SW 1271 (cell line): ENCODE data around the gene TRIML1.

Source experiments
- DNase-seq, 2 experiments: peaks; one replicate each; lab custom pipeline; 2025; lab: John Stamatoyannopoulos, UW

Gene TRIML1

GRCh38 chr4:188139141-188139540 lies at the start of gene TRIML1:
TSS of gene TRIML1 (plus strand) at chr4:188139441. CDS start at chr4:188139559, 118 bp downstream.
- DNase-seq: no peak

GRCh38 chr4:188092824-188093223 lies 46.4 kb upstream of the TRIML1 start:
- DNase-seq: no peak

GRCh38 chr4:188106454-188106853 lies 32.8 kb upstream of the TRIML1 start:
- no peak for DNase-seq

- peak in 1 of 2 experiments; percentile 1 for DNase-seq
These were observed 31.1 kb upstream of the TRIML1 start for GRCh38 chr4:188107931-188108843.

- DNase-seq: no peak
These were observed 30.0 kb upstream of the TRIML1 start, which contains the start of gene TRIML2 for GRCh38 chr4:188109157-188109755. TSS of gene TRIML2 (minus strand) at chr4:188109603. CDS start at chr4:188105368, 4,235 bp downstream.

GRCh38 chr4:188110036-188110435 lies 29.2 kb upstream of the TRIML1 start:
- no peak for DNase-seq

- no peak for DNase-seq
These were observed 28.3 kb upstream of the TRIML1 start for GRCh38 chr4:188110741-188111471.

- no peak for DNase-seq
These were observed 27.3 kb upstream of the TRIML1 start for GRCh38 chr4:188111955-188112354.

- DNase-seq: no peak
These were observed 26.1 kb upstream of the TRIML1 start for GRCh38 chr4:188113156-188113555.

- DNase-seq: no peak
These were observed 21.5 kb upstream of the TRIML1 start for GRCh38 chr4:188117631-188118324.

GRCh38 chr4:188121530-188121929 lies 17.7 kb upstream of the TRIML1 start:
- no peak for DNase-seq

GRCh38 chr4:188127214-188127874 lies 11.9 kb upstream of the TRIML1 start:
- peak in 1 of 2 experiments; percentile 8 for DNase-seq

- DNase-seq: no peak
These were observed 8.9 kb upstream of the TRIML1 start for GRCh38 chr4:188130355-188130754.

GRCh38 chr4:188132232-188132631 lies 7.0 kb upstream of the TRIML1 start:
- no peak for DNase-seq

- DNase-seq: no peak
These were observed 1.0 kb upstream of the TRIML1 start for GRCh38 chr4:188138227-188138626.

GRCh38 chr4:188139671-188140070 lies 430 bp downstream of the TRIML1 start:
- no peak for DNase-seq

GRCh38 chr4:188143731-188144130 lies 4.5 kb downstream of the TRIML1 start:
- DNase-seq: no peak

- DNase-seq: no peak
These were observed 6.4 kb downstream of the TRIML1 start for GRCh38 chr4:188145601-188146000.

GRCh38 chr4:188146618-188147017 lies 7.4 kb downstream of the TRIML1 start:
- no peak for DNase-seq

- no peak for DNase-seq
These were observed 7.9 kb downstream of the TRIML1 start for GRCh38 chr4:188147176-188147575.

GRCh38 chr4:188147776-188148175 lies 8.5 kb downstream of the TRIML1 start:
- DNase-seq: no peak
